Adrenal gland (tissue), 12 donors: ENCODE measurements around the gene FAM53B. TPM values are rescaled to one million over a fixed set of nuclear protein-coding genes. Genes with fewer than 3 reads are reported as not detected.
A peak's percentile ranks its signal among the peaks of the same experiment; 100 is the strongest.

Experiments
- DNase-seq, 7 donors: peaks; one replicate each; pipeline ENCODE4 v3.0.0-alpha.2; 2019 to 2020
- H3K27ac ChIP-seq, 5 donors: fragments of 200-600 bp; sonication (generic) in 4 of 5; 1 replicate in 3 of 5; 2 replicates in 2 of 5; pipeline versions ENCODE4 v1.5.1 to v1.8.0; 2016 to 2020; ENCODE audit warnings: mild to moderate bottlenecking in 1 of 5
- H3K27me3 ChIP-seq: fragments of 200-600 bp; 2 replicates; pipeline ENCODE4 v1.8.0; 2021
- H3K36me3 ChIP-seq, 2 donors: fragments of 200-600 bp; replicated peaks in 1 of 2; 1 replicate in 1 of 2; 2 replicates in 1 of 2; pipeline versions ENCODE4 v1.5.1 to v1.8.0; 2018 to 2022
- H3K4me1 ChIP-seq, 2 donors: fragments of 200-600 bp; replicated peaks in 1 of 2; 1 replicate in 1 of 2; 2 replicates in 1 of 2; pipeline versions ENCODE4 v1.5.1 to v1.8.0; 2018 to 2021
- H3K4me3 ChIP-seq, 4 donors: fragments of 200-600 bp; sonication (generic) in 3 of 4; one replicate each; pipeline ENCODE4 v1.5.1; 2016 to 2018
- H3K9me3 ChIP-seq, 3 donors: fragments of 200-600 bp; sonication (generic) in 1 of 3; replicated peaks in 1 of 3; 1 replicate in 2 of 3; 2 replicates in 1 of 3; pipeline versions ENCODE4 v1.5.1 to v1.8.0; 2016 to 2021
- CTCF ChIP-seq, 6 experiments: fragments of 450-650 bp in 4 of 6; fragments of 200-600 bp in 2 of 6; sonication (generic) in 1 of 6; IDR thresholded peaks; 1 replicate in 5 of 6; 2 replicates in 1 of 6; pipeline versions ENCODE4 v1.5.1 to v1.8.0; 2016 to 2021; ENCODE audit warnings: antibody characterized with exemption in 6 of 6, mild to moderate bottlenecking in 2 of 6, moderate library complexity in 1 of 6
- POLR2A ChIP-seq, 2 donors: fragments of 450-650 bp; IDR thresholded peaks; one replicate each; pipeline ENCODE4 v1.6.1; 2017; ENCODE audit warnings: antibody characterized with exemption in 2 of 2, mild to moderate bottlenecking in 2 of 2, moderate library complexity in 1 of 2
- WGBS, 4 donors: extraction: QIAGEN DNeasy Blood & Tissue Kit in 2 of 4; methylation state at CpG; one replicate each; pipeline versions ENCODE4 v1.1.5 to v1.1.7; 2013 to 2017; 5-methylcytosine and 5-hydroxymethylcytosine counted together
- intact Hi-C, 2 donors: fragments of 100-400 bp; cut with DNase I; formaldehyde crosslinking; loops; one replicate each; pipeline versions ENCODE4 v1.14.1 to v1.15.0; 2022 to 2023
- polyA plus RNA-seq, 3 donors: library from polyadenylated mRNA; stranded (reverse); fragments of 200-250 nt in 2 of 3; fragments of 350-450 nt in 1 of 3; fragmentation: Illumina TruSeq in 1 of 3; extraction: RNeasy Lipid Tissue Mini Kit (QIAGEN cat#74804) in 1 of 3; gene quantifications; one replicate each; pipeline ENCODE4 v1.2.3, GENCODE V29; 2013 to 2014
- total RNA-seq, 9 donors: library from RNA; depleted of rRNA in 4 of 9; stranded (reverse); fragments of >200 nt in 4 of 9; fragments of 120-200 nt in 1 of 9; fragmentation: NEBNext Ultra II Directional in 1 of 9; extraction: Animal tissue kit (Norgen Biotek cat#: 25700) in 1 of 9; gene quantifications; one replicate each; pipeline versions ENCODE4 v1.1.0 to v1.2.4, GENCODE V29; 2013 to 2023
- donor health status: healthy with polysubstance abuse.
- donor health status: Bipolar disorder and iron deficiency.
- donor health status: DM: yes; HTN: yes; CAD: no.
- donor health status: DM: no; HTN: no; CAD: no.
- donor health status: DM: no; HTN: no; CAD: no.
- donor health status: DM: yes; HTN: yes; CAD: no.

FAM53B gene
- total and polyA plus RNA-seq, 12 donors: 15.1 to 90.9 (median 65.5) TPM

- H3K4me1 ChIP-seq: peaks cover 90 to 95% of the 10 kb centered on the region in 2 donors
- 70 to 81% (median 76%) methylated on average over 3 to 9 of the region's 9 CpGs for WGBS, 4 donors
- H3K4me3 ChIP-seq: no peak overlapping the region
- intact Hi-C loops: no loop called here
- peak overlapping the region in 4 of 5 donors; percentile 4 to 98 (median 96) for H3K27ac ChIP-seq
- peaks cover 0 to 15% of the 10 kb centered on the region in 2 donors for H3K36me3 ChIP-seq
- no peaks in the 10 kb centered on the region for H3K27me3 ChIP-seq
- TF ChIP-seq POLR2A (IDR thresholded peaks at IDR 0.05) (no peak), CTCF (IDR thresholded peaks at IDR 0.05) (no peak)
- H3K9me3 ChIP-seq: no peaks in the 10 kb centered on the region
- peak in 1 of 7 donors; percentile 31 for DNase-seq
Measured at GRCh38 chr10:124706462-124707143, 37.6 kb downstream of the FAM53B start.

- peak in 1 of 7 donors; percentile 26 for DNase-seq
- peaks cover 96 to 100% of the 10 kb centered on the region in 2 donors for H3K4me1 ChIP-seq
- no peak overlapping the region for H3K4me3 ChIP-seq
- no peaks in the 10 kb centered on the region for H3K27me3 ChIP-seq
- peaks cover 0 to 15% of the 10 kb centered on the region in 2 donors for H3K36me3 ChIP-seq
- intact Hi-C loops: no loop called here
- no peaks in the 10 kb centered on the region for H3K9me3 ChIP-seq
- H3K27ac ChIP-seq: peak overlapping the region in 3 of 5 donors; percentile 95 to 98 (median 98)
- TF ChIP-seq POLR2A (IDR thresholded peaks at IDR 0.05): no peak
- TF ChIP-seq CTCF (IDR thresholded peaks at IDR 0.05): peak in 2 of 6 experiments; percentile 11 to 34
- 70 to 93% (median 82%) methylated on average over 5 to 12 of the region's 12 CpGs for WGBS, 4 donors
Measured at GRCh38 chr10:124705817-124706461, 38.2 kb downstream of the FAM53B start.

GRCh38 chr10:124705381-124705740 is 38.8 kb downstream of the FAM53B start:
- 55 to 79% (median 71%) methylated on average over 7 to 9 of the region's 9 CpGs for WGBS, 4 donors
- Histone ChIP-seq H3K9me3 (no peaks in the 10 kb centered on the region), H3K4me3 (no peak overlapping the region), H3K27me3 (no peaks in the 10 kb centered on the region), H3K27ac (peak overlapping the region in 3 of 5 donors; percentile 95 to 98 (median 98)), H3K36me3 (peaks cover 0 to 15% of the 10 kb centered on the region in 2 donors), H3K4me1 (peaks cover 96 to 100% of the 10 kb centered on the region in 2 donors)
- no peak for TF ChIP-seq CTCF (IDR thresholded peaks at IDR 0.05)
- TF ChIP-seq POLR2A (IDR thresholded peaks at IDR 0.05): peak in 1 of 2 donors; percentile 13
- peak in 1 of 7 donors; percentile 37 for DNase-seq
- intact Hi-C loops: no loop called here
